ENCODE data around the gene SLC22A2. TPM values are rescaled to one million over a fixed set of nuclear protein-coding genes. Genes with fewer than 3 reads are reported as not detected.

Gene SLC22A2
- total and polyA plus RNA-seq, 9 of the 15 experiments (the other 6 are each of a cell fraction or from before 2014, with no cell fraction given), result not detected

GRCh38 chr6:160272707-160273106 is 14.1 kb upstream of the SLC22A2 start (continued):
- TF ChIP-seq CHD7 (IDR thresholded peaks at IDR 0.05; ENCODE audit: low read depth, low read length), result no peak
- TF ChIP-seq MLX (CRISPR knock-in tag; conservative IDR thresholded peaks at IDR 0.05), result no peak
- no peak for TF ChIP-seq RBM15 (IDR thresholded peaks at IDR 0.05; ENCODE audit: insufficient read depth, low read length)

Measured in K562 (cell line).